Limb (tissue), 2 donors: ENCODE results near the gene NPPC.
A peak's percentile ranks its signal among the peaks of the same experiment; 100 is the strongest.
"Not testable (repeated sequence)": the region's sequence is repeated elsewhere in the genome, so short reads cannot be mapped to it uniquely, and the experiment has no call there.

Source experiments
- DNase-seq, 2 donors: peaks; one replicate each; pipeline ENCODE4 v3.0.0-alpha.2; 2016; ENCODE audit errors: extremely low spot score in 2 of 2

Gene NPPC

GRCh38 chr2:231926180-231926741 lies at the start of gene NPPC:
Gene NPPC, minus strand, starts transcription at chr2:231926396. Its CDS starts 147 bp downstream, at chr2:231926249.
- DNase-seq: peak; percentile 82 to 86

- DNase-seq: no peak
These were observed 48.8 kb upstream of the NPPC start for GRCh38 chr2:231975001-231975400.

GRCh38 chr2:231970461-231970860 lies 44.3 kb upstream of the NPPC start:
- DNase-seq: no peak

- DNase-seq: no peak
These were observed 42.6 kb upstream of the NPPC start for GRCh38 chr2:231968820-231969219.

- no peak for DNase-seq
These were observed 40.7 kb upstream of the NPPC start for GRCh38 chr2:231966886-231967285.

GRCh38 chr2:231965102-231965501 lies 38.9 kb upstream of the NPPC start:
- DNase-seq: no peak

GRCh38 chr2:231961349-231962166 lies 35.4 kb upstream of the NPPC start, which contains the start of gene DIS3L2:
Gene DIS3L2, plus strand, starts transcription at chr2:231961713. Its CDS starts 53,215 bp downstream, at chr2:232014928.
- peak; percentile 89 to 90 for DNase-seq

- DNase-seq: no peak
These were observed 34.7 kb upstream of the NPPC start for GRCh38 chr2:231960810-231961348.

GRCh38 chr2:231957913-231958763 lies 31.9 kb upstream of the NPPC start:
- DNase-seq: no peak

- DNase-seq: no peak
These were observed 29.7 kb upstream of the NPPC start for GRCh38 chr2:231955758-231956472.

GRCh38 chr2:231951452-231952035 lies 25.3 kb upstream of the NPPC start:
- no peak for DNase-seq

- no peak for DNase-seq
These were observed 21.5 kb upstream of the NPPC start for GRCh38 chr2:231947694-231948093.

GRCh38 chr2:231947112-231947511 lies 20.9 kb upstream of the NPPC start:
- DNase-seq: not testable (repeated sequence)

GRCh38 chr2:231946241-231946814 lies 20.1 kb upstream of the NPPC start:
- no peak for DNase-seq

- no peak for DNase-seq
These were observed 16.0 kb upstream of the NPPC start for GRCh38 chr2:231942180-231942579.

- DNase-seq: no peak
These were observed 15.5 kb upstream of the NPPC start for GRCh38 chr2:231941673-231942072.

GRCh38 chr2:231940795-231941194 lies 14.6 kb upstream of the NPPC start:
- DNase-seq: no peak

GRCh38 chr2:231939022-231939421 lies 12.8 kb upstream of the NPPC start:
- no peak for DNase-seq

- no peak for DNase-seq
These were observed 10.9 kb upstream of the NPPC start for GRCh38 chr2:231937057-231937456.

GRCh38 chr2:231936491-231936890 lies 10.3 kb upstream of the NPPC start:
- DNase-seq: no peak
